NCI-H187 (cell line): ENCODE data around the gene MYEOV.

ENCODE experiments used
- DNase-seq, 2 experiments: peaks; one replicate each; lab custom pipeline; 2025; lab: John Stamatoyannopoulos, UW

The MYEOV gene

DNA sequence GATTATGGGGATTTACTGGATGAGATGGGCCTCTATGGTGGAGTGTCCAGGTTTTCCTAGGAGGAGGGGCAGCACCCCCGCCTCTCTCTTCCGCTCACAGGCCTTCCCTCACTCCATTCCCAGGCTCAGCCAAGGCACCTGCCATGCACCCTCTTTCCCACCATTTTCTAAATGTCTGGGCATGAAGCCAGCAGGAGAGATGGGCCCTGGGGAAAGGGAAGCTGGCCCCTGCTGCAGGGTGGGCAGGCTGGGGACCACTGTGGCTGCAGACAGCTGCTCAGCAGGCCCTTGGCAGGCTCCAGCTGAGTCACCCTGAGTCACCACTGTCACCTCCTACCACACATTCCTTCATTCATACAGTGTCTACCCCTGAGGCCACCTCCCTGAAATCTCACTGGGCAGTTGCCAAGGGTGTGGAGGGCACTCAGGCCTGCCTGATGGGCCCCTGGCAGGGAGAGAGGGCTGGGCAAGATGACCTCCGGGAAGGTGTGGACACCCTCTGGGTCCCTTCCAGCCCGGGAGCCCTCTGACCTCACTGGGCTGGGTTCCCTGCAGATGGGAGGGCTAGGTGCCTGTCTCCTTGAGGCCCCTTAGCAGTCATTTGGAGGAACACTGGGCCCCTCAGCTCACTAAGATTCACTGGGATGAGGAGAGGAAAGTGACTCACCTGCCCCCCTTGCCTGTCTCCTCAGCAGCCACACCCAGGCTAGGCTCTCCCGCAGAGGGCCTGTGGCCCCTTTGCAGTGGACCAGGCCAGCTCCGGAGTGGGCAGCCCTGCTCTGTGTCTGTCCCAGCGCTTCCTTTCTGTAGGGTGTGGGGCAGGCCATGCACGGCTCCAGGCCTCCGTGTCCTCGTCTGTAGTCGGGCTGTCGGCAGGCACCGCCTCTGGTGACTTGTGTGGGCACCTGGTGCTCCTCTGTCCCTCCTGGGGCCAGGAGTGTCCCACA lies 7.8 kb downstream of the MYEOV start:
- DNase-seq: no peak

DNA sequence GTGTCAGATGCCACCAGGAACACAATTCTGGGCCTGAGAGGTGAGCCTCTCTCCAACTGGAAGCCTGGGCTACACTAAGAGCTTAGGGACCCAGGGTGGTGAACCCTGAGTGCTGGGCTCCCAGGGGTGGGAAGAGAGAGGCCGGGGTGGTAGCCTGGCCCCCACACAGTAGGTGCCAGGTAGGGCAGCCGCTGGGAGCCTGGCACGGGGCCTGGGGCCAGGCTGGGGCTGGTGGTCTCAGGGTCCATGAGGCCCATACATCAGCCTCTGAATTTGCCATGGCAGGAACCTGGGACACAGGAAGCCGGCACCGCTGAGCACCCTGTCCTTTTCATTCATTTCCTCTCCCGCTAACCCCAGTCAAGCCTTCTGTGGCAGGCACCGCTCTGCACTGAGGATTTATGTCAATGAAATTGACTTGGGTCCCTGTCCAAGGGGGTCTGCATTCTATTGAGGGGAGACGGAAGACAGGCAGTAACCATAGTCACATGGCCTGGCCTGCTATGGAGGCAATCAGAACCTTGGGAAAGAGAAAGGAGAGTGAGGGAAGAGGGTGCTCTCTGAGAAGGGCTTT lies 8.6 kb downstream of the MYEOV start:
- no peak for DNase-seq

DNA sequence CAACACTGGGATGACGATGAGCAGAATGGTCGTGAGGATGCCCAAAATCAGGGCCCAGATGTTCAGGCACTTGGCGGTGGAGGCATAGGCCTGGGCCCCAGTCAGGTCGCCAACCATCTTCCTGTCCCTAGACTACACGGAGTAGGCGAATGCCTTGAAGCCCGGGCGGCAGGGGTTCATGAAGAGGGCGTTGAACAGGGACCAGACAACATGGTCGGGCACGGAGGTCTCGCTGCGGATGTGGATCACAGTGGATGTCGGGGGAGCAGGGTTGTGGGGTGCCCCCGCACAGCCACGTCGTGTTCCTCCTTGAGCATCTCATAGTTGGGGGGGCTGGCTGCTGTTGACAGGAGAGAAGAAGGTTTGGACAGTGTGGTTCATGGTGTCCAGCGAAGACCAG lies 9.5 kb downstream of the MYEOV start:
- DNase-seq: no peak

DNA sequence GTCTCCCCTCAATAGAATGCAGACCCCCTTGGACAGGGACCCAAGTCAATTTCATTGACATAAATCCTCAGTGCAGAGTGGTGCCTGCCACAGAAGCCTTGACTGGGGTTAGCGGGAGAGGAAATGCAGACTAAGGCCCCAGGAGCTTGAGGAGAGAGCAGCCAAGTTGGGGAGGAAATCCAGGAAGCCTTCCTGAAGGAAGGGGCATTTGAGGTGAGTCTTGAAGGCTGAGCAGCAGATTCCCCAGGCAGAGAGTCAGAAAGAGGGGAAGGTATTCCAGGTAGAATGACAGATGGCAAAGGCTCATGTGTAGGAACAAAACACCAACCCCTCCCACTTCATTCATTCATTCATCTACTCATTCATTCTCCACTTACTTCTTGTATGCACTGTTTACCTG lies 10.3 kb downstream of the MYEOV start:
- DNase-seq: no peak

DNA sequence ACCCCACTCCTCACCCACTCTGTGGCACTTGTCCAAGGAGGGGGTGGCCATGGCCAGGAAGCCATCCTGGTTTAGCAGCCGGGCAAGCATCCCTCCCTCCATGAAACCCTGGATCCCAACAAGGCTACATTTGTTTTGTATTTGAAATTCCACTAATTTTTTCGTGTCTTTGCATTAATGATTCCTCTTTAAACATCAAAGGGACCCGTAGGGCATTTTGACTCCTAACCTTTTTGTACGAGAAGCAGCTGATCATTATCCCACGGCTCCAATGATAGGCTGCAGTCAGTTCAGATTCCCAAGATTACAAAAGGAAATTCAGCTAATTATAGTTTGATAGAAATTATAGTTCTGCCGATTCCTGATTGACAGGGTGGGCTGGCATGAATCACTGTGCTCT lies 10.7 kb downstream of the MYEOV start:
- DNase-seq: no peak

DNA sequence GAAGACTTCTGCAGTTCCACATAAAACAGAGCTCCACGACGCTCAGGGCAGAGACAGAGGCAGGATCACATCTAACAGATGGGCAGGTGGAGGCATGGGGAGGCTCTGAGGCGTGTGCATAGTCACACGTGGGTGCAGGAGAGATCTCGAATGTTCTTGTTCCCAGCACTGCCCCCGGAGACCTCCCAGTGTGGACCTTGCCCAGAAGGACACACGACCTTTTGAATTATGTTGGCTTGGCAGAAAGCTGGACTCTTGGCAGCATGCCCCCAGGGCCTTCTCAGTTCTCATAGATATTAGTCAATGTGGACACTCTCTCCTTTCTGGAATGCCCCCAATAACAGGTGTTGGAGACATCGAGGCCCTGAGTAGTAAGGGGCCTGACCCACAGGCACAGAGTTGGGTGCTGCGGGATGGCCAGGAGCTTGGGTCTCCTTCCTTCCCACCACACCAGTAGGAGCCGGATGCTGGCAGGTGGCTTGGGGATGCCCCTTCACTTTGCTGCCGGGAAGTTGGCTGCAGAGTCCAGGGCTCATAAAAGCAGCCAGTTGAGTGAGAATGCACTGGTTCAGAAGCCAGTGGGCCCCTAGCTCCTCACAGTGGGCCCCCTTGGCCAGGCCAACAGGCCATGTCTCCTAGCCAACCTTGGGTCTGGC lies 12.1 kb downstream of the MYEOV start:
- no peak for DNase-seq

DNA sequence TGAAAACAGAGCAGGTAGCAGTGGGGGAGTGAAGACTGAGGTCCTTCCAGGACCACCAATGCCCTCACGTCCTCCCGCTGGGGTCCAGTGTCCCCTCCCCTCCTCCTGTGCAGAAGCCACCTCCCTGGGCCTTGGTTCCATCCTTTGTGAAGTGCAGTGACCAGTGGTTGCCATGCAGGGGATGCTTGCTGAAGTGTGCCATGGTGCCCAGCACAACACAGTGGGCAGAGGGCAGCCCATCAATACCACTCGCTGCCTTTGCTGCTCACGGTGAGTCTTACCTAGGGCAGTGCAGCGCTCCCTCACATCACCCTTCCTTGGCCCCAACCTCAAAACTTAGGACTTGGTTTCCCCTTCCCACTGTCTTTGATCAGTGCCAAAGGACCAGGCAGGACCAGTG lies 12.9 kb downstream of the MYEOV start:
- DNase-seq: no peak

DNA sequence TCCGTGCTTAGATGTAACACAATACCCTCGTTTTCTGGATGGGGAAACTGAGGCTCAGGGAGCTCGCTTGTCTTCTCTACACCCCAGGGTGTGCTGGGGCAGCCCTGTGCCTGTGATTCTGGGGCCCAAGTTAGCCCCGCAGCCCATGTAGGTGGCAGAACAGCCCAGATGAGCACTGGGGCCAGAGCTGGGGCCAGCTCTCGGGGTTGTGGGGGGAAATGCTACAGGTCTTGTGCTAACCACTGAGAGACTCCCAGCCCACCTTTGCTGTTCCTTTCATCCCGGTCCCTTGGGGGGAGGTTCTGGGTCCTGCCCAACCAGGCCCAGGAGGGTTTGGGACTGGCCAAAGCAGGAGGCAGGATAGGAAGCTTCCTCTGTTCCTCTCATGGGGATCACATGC lies 13.5 kb downstream of the MYEOV start:
- no peak for DNase-seq

DNA sequence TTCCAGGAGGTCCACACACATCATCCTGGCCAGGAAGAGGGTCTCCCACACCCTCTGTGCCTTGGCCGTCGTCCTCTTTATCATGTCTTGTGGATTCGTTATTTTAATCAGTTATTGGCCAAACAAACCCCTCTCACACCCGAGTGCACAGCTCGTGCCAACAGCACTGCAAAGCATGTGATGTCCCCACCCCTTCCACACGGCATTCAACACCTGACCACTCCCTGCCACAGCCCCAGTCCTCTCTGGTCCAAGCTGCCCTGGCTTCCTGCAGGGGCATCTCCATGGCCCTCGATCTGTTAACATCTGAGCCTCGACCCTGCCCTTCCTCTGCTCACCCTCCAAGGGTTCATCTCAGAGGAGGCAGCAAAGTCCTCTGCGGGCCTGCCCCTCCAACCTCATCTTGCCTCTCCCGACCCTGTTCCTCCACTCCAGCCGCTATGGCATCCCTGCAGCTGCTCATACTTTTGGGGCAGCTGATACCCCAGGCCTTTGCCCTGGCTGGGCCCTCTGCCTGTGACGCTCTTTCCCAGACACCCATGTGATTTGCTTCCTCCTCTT lies 14.0 kb downstream of the MYEOV start:
- DNase-seq: no peak

DNA sequence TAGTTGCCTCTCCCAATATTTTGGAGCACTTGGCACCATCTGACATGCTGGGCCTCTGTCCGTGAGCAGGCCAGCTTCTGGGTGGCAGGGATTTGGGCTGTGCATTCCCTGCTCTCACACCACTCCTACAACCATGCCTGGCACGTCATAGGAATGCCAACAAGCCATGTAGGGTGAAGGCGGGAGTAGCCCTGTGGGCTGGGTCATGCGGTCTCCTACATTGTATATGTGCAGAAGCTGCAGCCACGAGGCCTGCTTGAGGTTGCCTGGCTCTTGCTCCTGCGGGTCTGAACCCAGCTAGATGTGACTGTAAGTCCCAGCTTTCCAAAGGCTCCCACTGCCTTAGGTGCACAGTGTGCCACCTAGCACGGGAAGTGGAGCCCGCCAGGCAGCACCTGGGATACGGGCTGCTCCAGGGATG lies 14.5 kb downstream of the MYEOV start:
- no peak for DNase-seq

DNA sequence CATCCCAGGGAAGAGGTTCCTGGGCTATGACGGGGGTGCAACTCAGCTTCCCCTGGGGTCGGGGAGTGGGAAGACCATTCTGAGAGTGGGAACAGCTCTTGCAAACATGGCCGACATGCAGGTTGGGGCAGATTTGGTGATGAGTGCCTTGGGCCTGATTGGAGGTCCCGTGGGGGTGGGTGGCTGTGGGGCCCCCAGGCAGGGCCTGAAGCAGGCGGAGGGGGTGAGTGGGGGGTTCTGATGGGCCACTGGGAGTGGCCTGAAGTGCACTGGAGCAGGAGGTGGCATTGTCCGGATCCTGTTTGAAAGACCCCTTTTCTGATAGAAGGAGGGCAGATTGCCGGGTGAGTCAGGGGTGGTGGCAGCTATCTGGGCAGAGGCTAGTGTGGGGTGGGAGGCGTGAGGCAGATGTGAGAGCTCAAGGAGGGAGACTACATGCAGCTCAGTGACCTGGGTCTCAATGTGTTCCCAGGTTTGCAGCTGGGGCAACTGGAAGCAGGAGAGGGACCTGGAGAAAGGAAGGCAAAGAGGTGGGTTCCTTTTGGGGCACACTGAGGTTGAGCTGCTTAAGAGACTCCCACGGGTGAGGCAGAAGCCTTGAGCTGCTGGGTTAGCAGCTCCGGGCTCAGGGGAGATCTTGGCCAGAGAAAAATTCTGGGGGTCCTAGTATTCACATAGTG lies 15.1 kb downstream of the MYEOV start:
- DNase-seq: no peak

DNA sequence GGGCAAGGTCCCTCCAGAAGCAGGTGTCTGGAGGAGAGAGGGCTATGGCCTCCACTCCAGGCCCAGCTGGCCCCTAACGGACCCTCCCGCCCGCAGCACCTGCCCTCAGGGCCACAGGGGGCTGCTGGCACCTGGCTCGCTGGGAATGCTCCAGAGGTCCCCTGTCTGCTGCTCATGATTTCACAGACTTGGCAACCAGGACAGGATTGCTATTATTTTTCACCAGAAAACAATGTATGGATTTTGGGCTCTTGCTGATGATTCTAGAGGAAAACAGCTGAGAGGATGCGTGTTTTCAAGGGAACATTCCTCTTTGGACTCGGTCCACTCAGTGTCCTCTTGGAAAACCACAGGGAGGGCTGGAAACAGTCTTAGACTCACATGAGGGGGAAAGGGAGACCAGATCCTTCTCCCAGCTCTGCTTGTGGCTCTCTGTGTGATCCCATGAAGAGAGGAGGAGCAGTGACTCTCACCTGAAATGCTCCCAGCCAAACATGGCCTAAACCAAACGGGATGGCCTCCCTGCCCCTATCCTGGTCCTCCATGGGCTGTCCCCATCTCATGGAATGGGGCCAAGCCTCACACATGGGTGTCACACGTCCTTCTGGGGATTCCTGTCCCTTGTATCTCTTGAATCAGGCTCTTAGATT lies 15.8 kb downstream of the MYEOV start:
- no peak for DNase-seq

DNA sequence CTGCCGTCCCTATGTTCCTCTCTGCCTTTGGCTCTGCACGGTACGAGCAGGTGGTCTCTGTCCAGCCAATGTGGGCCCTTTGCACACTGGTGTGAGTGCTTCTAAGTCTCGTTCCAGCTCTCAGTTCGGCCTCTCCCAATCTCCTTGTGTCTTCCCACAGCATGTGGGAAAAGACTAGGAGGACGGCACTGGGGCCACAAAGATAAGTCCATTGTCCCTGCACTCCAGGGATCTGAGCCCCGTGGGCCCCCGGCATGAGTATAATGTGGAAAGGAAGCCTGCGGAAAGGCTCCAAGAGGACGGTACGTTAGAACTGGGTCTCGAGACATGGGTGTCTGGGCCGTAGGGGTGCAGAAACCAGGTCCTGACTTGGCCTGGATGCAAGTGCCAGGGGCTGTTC lies 16.4 kb downstream of the MYEOV start:
- no peak for DNase-seq

DNA sequence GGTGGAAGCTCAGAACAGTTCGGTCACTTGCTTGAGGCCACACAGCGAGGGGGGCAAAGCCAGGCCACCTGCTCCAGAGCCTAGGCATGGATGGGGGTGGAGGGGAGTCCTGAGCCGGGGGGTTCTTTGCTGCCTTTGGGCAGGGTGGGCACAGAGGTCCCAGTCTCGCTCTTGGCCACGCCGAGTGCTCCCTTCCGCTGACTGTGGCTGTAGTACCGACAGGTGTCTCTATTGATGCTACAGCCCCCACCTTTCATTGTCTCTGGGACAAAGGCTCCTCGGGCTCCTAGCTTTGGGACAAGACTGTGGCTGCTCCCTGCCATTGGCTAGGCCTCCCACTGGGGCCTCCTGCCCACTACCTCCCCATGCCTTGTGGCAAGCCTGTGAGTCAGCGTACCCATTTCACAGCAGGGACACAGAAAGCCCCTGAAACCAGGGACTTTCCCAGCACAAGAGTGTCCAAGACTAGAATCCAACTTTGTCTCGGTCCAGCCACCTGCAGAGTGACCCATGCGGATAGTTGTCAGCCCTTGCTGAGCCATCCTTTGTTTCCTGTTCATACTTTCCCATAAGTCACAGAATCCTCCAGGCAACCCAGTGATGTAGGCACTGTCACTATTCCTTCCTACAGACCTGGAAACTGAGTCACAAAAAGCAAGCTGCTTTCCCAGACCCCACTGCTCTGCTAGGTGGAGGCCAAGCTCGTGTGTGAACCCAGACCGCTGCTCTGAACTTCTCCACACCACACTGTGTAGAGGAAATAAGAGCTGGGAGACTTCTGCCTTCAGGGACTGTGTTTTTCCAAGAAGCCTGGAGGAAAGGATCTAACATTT lies 17.2 kb downstream of the MYEOV start:
- no peak for DNase-seq

DNA sequence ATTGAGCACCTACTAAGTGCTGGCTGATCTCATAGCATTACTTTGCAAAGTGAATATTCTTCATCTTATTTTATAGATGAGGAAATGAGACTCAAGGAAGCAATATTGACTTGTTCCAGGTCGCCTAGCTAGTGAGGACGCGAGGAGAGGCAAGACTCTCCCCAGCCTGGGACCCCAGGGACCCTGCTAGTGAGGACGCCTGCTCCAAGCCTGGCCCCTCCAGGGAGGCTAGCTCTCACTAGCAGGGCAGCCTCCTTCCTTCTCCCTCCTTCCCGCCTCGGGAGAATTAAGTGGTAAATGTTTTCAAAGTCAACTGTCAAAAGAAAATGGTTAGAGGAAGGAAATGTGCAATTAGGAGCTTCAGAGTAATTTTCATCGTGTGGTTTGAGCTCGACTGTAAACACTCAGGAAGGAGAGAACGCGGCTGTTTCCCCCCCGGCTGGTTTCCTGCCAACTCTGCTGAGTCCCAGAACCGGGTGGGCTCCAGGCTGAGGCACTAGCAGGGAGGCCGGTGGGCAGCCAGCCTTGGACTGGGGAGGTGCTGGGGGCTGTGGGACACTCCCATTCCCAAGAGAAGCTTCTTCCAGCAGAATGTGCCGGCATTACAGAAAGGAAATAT lies 17.9 kb downstream of the MYEOV start:
- no peak for DNase-seq

DNA sequence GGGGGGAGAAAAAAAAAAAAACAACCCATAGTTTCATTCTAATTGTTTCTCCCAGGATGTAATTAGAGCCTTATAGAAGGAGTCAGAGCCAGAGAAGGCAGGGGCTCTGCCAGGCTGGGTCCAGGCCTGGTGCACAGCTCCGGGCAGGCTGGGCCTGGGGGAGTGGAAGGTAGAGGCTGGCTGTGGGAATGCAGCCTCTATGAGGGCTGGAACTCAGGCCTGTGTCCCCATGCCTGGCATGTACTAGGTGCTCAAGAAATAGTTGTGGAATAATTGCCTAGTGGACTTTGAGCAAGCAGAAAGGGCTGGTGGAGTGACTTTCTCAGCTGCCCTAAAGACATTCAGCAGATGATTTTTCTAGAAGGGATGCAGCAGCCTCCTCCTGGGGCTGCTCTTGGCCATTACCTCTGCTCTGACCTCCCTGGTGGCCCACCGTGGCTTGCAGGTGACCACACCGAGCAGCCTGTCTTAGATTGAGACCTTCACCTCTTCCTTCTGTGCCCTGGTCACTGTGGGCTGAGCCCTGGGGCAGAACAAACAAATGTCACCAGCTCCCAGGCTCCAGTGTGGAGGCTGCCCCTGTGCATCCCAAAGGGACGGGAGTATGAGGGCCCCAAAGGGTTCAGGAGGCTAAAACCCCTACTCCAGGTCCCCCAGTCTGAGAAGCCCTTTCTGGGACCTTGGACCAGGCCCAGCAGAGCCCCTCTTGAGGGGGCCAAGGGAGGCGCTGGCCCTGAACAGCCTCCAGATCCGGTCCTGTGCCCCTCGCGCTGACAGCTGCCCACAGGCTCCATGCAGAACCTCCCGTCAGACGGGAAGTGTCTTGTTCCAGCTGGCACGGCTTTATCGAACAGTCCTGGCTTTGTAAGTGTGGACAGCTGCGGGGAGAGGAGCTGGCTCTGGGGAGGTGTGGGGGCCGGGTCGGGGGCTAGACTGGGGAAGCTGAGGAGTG lies 18.8 kb downstream of the MYEOV start:
- DNase-seq: no peak

DNA sequence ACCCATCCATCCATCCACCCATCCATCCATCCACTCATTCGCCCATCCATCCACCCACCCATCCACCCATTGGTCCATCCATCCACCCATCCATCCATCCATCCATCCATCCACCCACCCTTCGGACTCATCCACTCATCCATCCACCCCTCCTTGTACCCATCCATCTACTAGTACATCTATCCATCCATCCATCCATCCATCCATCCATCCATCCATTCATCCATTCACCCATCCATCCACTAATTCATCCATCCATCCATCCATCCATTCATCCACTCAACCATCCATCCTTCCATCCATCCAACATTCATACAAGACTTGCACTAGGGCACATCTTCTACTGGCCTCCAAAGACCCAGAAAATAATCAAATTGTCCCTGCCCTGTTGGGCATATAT lies 20.0 kb downstream of the MYEOV start:
- no peak for DNase-seq

DNA sequence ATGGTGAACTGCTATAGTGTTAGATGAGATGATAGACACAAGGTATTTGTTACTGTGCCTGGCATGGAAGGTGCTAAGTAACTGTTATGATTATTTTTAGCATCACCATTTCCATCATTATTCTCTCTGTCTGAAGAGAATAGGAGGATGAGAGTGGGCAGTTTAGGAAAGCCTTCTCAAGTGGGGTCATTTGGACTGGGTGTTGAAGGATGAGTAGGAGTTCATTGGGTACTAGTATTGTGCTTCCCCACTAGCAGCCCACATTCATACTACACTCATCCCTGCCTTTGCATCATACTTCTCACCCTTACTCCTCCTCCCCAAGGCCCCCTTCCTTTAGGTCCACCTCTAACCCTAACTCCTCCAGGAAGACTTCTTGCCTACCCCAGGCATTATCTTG lies 20.6 kb downstream of the MYEOV start:
- no peak for DNase-seq

DNA sequence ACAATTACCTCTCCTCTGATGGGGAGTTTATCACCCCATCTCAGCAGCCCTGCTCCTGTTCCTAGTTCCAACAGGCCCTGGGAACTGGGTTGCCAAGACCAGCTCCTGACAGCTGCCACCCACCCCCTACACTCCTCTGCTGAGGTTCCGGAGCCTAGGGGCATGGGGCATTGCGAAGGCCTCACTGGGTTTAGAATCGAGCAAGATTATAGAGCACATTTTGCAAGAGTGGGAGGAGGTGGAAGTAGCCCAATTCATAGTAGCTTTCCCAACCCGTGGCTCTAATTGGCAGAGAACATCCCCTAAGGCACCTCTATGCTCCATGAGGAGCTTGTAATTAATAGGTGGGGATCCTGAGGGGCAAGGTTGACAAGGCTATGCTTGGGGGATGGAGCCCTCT lies 23.0 kb downstream of the MYEOV start:
- no peak for DNase-seq
